T-cell (primary cell): ENCODE measurements around the gene KLHDC8A. TPM values are rescaled to one million over a fixed set of nuclear protein-coding genes. Genes with fewer than 3 reads are reported as not detected.
"Not testable (repeated sequence)": the region's sequence is repeated elsewhere in the genome, so short reads cannot be mapped to it uniquely, and the experiment has no call there.

Source experiments
- ATAC-seq, 4 experiments: fragments of 200-7000 bp in 3 of 4; fragments of 150-1000 bp in 1 of 4; cut with Tn5 transposase; replicated peaks in 1 of 4; 1 replicate in 3 of 4; 2 replicates in 1 of 4; pipeline ENCODE4 v1.10.0; 2021; ENCODE audit warnings: moderate library complexity in 3 of 4, mild to moderate bottlenecking in 2 of 4, moderate number of reproducible peaks in 1 of 4
- CTCF ChIA-PET, 2 donors: fragments of 300-600 bp; sonication (Branson Sonifier 250); formaldehyde crosslinking; loops; one replicate each; lab custom pipeline; 2022; ENCODE audit warnings: antibody characterized with exemption in 2 of 2; lab: Charles Lee
- POLR2A ChIA-PET, 2 donors: fragments of 300-600 bp; sonication (Branson Sonifier 250); formaldehyde crosslinking; loops; one replicate each; lab custom pipeline; 2022; ENCODE audit warnings: antibody characterized with exemption in 2 of 2; lab: Charles Lee
- DNase-seq, 35 experiments: peaks; one replicate each; pipeline versions ENCODE4 v3.0.0 to v3.0.0-alpha.2; 2013 to 2023
- H3K27ac ChIP-seq: one replicate; pipeline ENCODE4 v1.5.1; 2013; ENCODE audit warnings: low read length
- H3K27me3 ChIP-seq, 2 experiments: replicated peaks in 1 of 2; 1 replicate in 1 of 2; 2 replicates in 1 of 2; pipeline versions ENCODE4 v1.6.1 to v1.7.0; 2013; ENCODE audit warnings: low read length in 1 of 2, mixed read lengths in 1 of 2; ENCODE audit not compliant: control insufficient read depth in 2 of 2, insufficient read depth in 2 of 2; ENCODE audit errors: extremely low read depth in 1 of 2
- H3K36me3 ChIP-seq, 2 donors: 1 replicate in 1 of 2; 2 replicates in 1 of 2; pipeline versions ENCODE4 v1.6.1 to v1.7.0; 2013; ENCODE audit warnings: low read length in 1 of 2; ENCODE audit not compliant: control insufficient read depth in 2 of 2, insufficient read depth in 1 of 2; ENCODE audit errors: extremely low read depth in 1 of 2
- H3K4me1 ChIP-seq, 2 experiments: 1 replicate in 1 of 2; 2 replicates in 1 of 2; pipeline versions ENCODE4 v1.6.1 to v1.7.0; 2013; ENCODE audit warnings: low read length in 2 of 2, mixed read lengths in 1 of 2; ENCODE audit not compliant: insufficient read depth in 2 of 2, control insufficient read depth in 1 of 2; ENCODE audit errors: extremely low read depth in 1 of 2
- H3K4me3 ChIP-seq, 2 donors: 1 replicate in 1 of 2; 2 replicates in 1 of 2; pipeline versions ENCODE4 v1.5.1 to v1.7.0; 2013; ENCODE audit warnings: mild to moderate bottlenecking in 2 of 2, low read length in 1 of 2, moderate library complexity in 1 of 2; ENCODE audit not compliant: control insufficient read depth in 1 of 2; ENCODE audit errors: extremely low read depth in 1 of 2
- H3K9me3 ChIP-seq: 2 replicates; pipeline ENCODE4 v1.7.0; 2013
- H3K27ac Mint-ChIP-seq, 2 donors: one replicate each; pipeline ENCODE4 v1.8.0; 2020 to 2021; ENCODE audit warnings: mild to moderate bottlenecking in 2 of 2, mixed read lengths in 2 of 2
- H3K27me3 Mint-ChIP-seq, 2 donors: one replicate each; pipeline ENCODE4 v1.8.0; 2021 to 2022; ENCODE audit warnings: mixed read lengths in 2 of 2
- H3K36me3 Mint-ChIP-seq: one replicate; pipeline ENCODE4 v1.8.0; 2021; ENCODE audit warnings: mixed read lengths
- H3K4me1 Mint-ChIP-seq, 3 donors: one replicate each; pipeline ENCODE4 v1.8.0; 2020 to 2022; ENCODE audit warnings: mixed read lengths in 3 of 3, mild to moderate bottlenecking in 1 of 3
- H3K4me3 Mint-ChIP-seq, 3 donors: one replicate each; pipeline ENCODE4 v1.8.0; 2020 to 2022; ENCODE audit warnings: mild to moderate bottlenecking in 3 of 3, mixed read lengths in 3 of 3, moderate library complexity in 3 of 3
- H3K9me3 Mint-ChIP-seq, 3 donors: one replicate each; pipeline ENCODE4 v1.8.0; 2020 to 2022; ENCODE audit warnings: mixed read lengths in 3 of 3
- WGBS: methylation state at CpG from one replicate; pipeline ENCODE4 v1.1.5; 2013; ENCODE audit warnings: missing lambda C conversion rate; ENCODE audit not compliant: insufficient coverage; 5-methylcytosine and 5-hydroxymethylcytosine counted together
- total RNA-seq, 35 experiments: library from RNA in 6 of 35; stranded (reverse) in 6 of 35; fragments of 120-200 nt in 1 of 35; gene quantifications; one replicate each; pipeline versions ENCODE4 v1.2.1 to v1.2.4 and lab custom pipeline; 2013 to 2026

Gene KLHDC8A
- total RNA-seq: under 1 TPM in 1 of 5 donors, not detected in 4; 0.30 TPM
- not detected for total RNA-seq (2013)
- 0 to 0.21 (median 0) reads per million in 29 experiments for total RNA-seq (lab: John Stamatoyannopoulos, UW)

DNA sequence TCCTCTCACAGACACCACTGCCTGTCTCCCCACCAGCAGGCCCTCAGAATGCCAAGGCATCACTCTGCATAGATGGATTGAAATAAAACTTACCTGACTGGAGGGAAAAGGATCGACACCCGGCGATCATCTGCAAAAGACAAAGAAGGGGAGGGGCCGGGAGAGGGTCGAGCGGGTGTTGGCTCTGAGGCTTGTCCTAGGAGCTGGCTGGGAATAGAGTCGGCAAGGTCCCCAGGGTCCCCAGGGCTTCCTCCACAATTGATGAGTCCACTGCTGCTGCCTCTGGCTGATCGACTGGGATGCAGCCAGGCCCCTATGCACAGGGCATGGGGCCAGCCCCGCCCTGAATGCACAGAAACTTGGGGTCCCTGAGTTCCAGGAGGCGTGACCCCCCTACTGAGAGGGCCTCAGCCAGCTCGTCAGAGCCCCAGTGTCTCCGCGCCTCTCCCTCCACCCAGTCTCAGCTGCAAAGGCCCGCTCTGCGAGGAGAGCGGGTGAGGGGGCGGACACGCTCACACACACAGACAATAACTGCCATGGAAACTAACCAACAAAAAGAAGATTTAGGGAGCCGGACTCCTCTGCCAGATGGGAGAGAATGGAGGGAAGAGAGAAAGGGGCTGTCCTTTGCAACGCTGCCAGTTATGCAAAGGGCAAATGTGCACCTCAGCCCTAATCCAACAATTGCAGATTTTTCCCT is at the start of gene KLHDC8A:
Gene KLHDC8A, minus strand, starts transcription at position 483 of the 700 bp plus-strand sequence. CDS start 13,318 bp downstream, outside the sequence.
- Mint-ChIP-seq H3K36me3 (no peaks in the 10 kb centered on the region), H3K27ac (no peak within 1 kb of the TSS), H3K27me3 (peaks cover 8 to 28% of the 10 kb centered on the region in 2 donors), H3K4me1 (peaks cover 0 to 2% (median 0%) of the 10 kb centered on the region in 3 donors), H3K4me3 (no peak within 1 kb of the TSS), H3K9me3 (no peaks in the 10 kb centered on the region)
- H3K4me3 ChIP-seq: no peak within 1 kb of the TSS
- no peak for ATAC-seq
- H3K9me3 ChIP-seq: no peaks in the 10 kb centered on the region
- no peak for DNase-seq
- H3K27ac ChIP-seq: no peak within 1 kb of the TSS
- H3K27me3 ChIP-seq: peaks cover 3 to 22% of the 10 kb centered on the region in 2 experiments
- H3K36me3 ChIP-seq: no peaks in the 10 kb centered on the region
- WGBS: 82% methylated on average over 8 of the region's 20 CpGs
- H3K4me1 ChIP-seq: no peaks in the 10 kb centered on the region
- ChIA-PET POLR2A (no interaction called here), CTCF (interaction anchor here in 1 of 2 donors (1.1 kb wide), 1 partner anchor 128 kb away, joined by 3 read pairs; no protein-coding TSS in a partner anchor)

GRCh38 chr1:205406252-205406651 is 49.5 kb upstream of the KLHDC8A start:
- Mint-ChIP-seq H3K27me3 (peaks cover 8 to 15% of the 10 kb centered on the region in 2 donors), H3K4me1 (peaks cover 12 to 20% (median 15%) of the 10 kb centered on the region in 3 donors), H3K4me3 (peak overlapping the region in 1 of 3 donors; percentile 12)
- H3K4me3 ChIP-seq, H3K36me3 ChIP-seq, H3K36me3 Mint-ChIP-seq, H3K9me3 Mint-ChIP-seq, H3K27ac ChIP-seq, ATAC-seq, H3K27me3 ChIP-seq, H3K27ac Mint-ChIP-seq, POLR2A ChIA-PET, H3K9me3 ChIP-seq, H3K4me1 ChIP-seq: not testable (repeated sequence)
- CTCF ChIA-PET: interaction anchor here in 1 of 2 donors (0.6 to 0.7 kb wide), 2 partner anchors 52 to 109 kb away, joined by 4 to 5 read pairs; no protein-coding TSS in a partner anchor
- peak in 4 of 35 experiments; percentile 4 to 14 (median 10) for DNase-seq
- 82% methylated on average over 5 of the region's 12 CpGs for WGBS

- H3K4me3 ChIP-seq, H3K4me1 ChIP-seq, ATAC-seq, H3K27me3 ChIP-seq, POLR2A ChIA-PET, H3K27me3 Mint-ChIP-seq, H3K36me3 Mint-ChIP-seq, H3K27ac Mint-ChIP-seq, H3K36me3 ChIP-seq, H3K4me3 Mint-ChIP-seq, DNase-seq, H3K9me3 Mint-ChIP-seq, H3K27ac ChIP-seq, H3K9me3 ChIP-seq, CTCF ChIA-PET: not testable (repeated sequence)
- H3K4me1 Mint-ChIP-seq: peaks cover 5 to 20% (median 15%) of the 10 kb centered on the region in 3 donors
- no CpG with 5 or more reads among the region's 3 CpGs for WGBS
These were observed 47.8 kb upstream of the KLHDC8A start for GRCh38 chr1:205404484-205404883.

DNA sequence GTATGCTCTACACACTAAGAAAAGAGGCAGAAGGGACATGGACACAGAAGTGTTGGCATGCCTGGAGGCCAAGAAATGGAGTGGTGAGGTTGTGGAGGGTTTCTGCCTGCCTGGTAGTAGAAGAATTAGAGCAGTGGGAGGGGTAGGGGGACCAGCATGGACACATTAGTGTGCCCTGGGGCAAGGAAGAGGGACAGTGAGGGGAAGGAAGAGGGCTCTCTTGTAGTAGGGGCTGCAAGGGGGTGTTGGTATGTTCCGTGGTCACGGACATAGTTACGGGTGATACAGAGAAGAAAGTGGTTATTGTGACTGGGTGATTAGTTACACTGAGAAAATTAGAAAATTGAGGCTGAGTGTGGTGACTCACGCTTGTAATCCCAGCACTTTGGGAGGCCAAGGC is 41.9 kb upstream of the KLHDC8A start:
- Histone ChIP-seq H3K4me3 (no peak overlapping the region), H3K27me3 (peaks cover 5 to 7% of the 10 kb centered on the region in 2 experiments), H3K9me3 (no peaks in the 10 kb centered on the region), H3K27ac (no peak overlapping the region), H3K4me1 (no peaks in the 10 kb centered on the region), H3K36me3 (no peaks in the 10 kb centered on the region)
- Mint-ChIP-seq H3K36me3 (no peaks in the 10 kb centered on the region), H3K4me1 (peaks cover 0 to 5% (median 5%) of the 10 kb centered on the region in 3 donors), H3K9me3 (no peaks in the 10 kb centered on the region), H3K4me3 (no peak overlapping the region), H3K27ac (no peak overlapping the region), H3K27me3 (peaks cover 5 to 7% of the 10 kb centered on the region in 2 donors)
- ATAC-seq (no peak), DNase-seq (no peak)
- CTCF ChIA-PET: interaction anchor here (0.7 to 1.3 kb wide), 2 partner anchors 126 to 260 kb away, joined by 3 to 4 read pairs; no protein-coding TSS in a partner anchor
- 100% methylated on average over 3 of the region's 4 CpGs for WGBS
- POLR2A ChIA-PET: no interaction called here

DNA sequence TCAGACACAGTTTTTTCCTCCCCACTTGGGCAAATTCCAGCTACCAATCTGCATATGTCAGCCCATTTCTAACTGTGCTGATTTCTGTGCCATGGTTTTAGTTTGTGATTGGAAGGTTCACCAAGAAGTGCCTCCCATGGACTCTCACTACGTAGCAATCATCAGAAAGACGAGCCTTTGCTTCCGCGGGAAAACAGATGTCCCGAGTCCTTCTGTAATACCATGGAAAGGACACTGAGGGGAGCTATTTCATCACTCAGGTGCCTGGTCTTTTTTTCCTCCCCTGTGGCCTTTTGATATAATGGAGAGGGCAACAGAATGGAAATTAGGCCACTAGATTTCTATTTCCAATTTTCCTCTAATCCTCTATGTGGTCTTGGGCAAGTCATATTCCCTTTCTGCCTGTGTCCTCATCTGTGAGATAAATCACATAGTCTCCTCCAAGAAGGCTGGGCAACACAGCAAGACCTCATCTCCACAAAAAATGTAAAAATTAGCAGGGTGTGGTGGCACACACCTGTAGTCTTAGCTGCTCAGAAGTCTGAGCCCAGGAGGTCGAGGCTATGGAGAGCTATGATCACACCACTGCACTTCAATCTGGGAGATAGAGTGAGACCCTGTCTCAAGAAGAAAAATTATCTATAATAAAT is 40.4 kb upstream of the KLHDC8A start:
- POLR2A ChIA-PET: interaction anchor here (0.6 to 0.9 kb wide), 2 partner anchors 89 to 407 kb away, joined by 3 read pairs; no protein-coding TSS in a partner anchor
- H3K27ac Mint-ChIP-seq: no peak overlapping the region
- CTCF ChIA-PET: interaction anchor here (0.5 to 3.5 kb wide), 12 partner anchors 16 to 261 kb away, joined by 3 to 59 read pairs (median 6); no protein-coding TSS in a partner anchor
- no peaks in the 10 kb centered on the region for H3K9me3 Mint-ChIP-seq
- H3K27me3 Mint-ChIP-seq: peaks cover 5 to 19% of the 10 kb centered on the region in 2 donors
- H3K36me3 ChIP-seq: no peaks in the 10 kb centered on the region
- H3K4me3 ChIP-seq: no peak overlapping the region
- no peak overlapping the region for H3K4me3 Mint-ChIP-seq
- no peaks in the 10 kb centered on the region for H3K9me3 ChIP-seq
- WGBS: 0% methylated on average over 2 of the region's 6 CpGs
- peak in 2 of 4 experiments; percentile 45 to 55 for ATAC-seq
- H3K27me3 ChIP-seq: peaks cover 5 to 7% of the 10 kb centered on the region in 2 experiments
- H3K36me3 Mint-ChIP-seq: no peaks in the 10 kb centered on the region
- no peaks in the 10 kb centered on the region for H3K4me1 ChIP-seq
- H3K4me1 Mint-ChIP-seq: peaks cover 0 to 5% (median 5%) of the 10 kb centered on the region in 3 donors
- H3K27ac ChIP-seq: no peak overlapping the region
- DNase-seq: peak in 13 of 35 experiments; percentile 1 to 66 (median 10)

GRCh38 chr1:205395616-205396015 is 38.9 kb upstream of the KLHDC8A start:
- Histone ChIP-seq H3K27ac (no peak overlapping the region), H3K4me1 (no peaks in the 10 kb centered on the region), H3K27me3 (peaks cover 5 to 13% of the 10 kb centered on the region in 2 experiments), H3K9me3 (no peaks in the 10 kb centered on the region), H3K4me3 (no peak overlapping the region), H3K36me3 (no peaks in the 10 kb centered on the region)
- Mint-ChIP-seq H3K36me3 (no peaks in the 10 kb centered on the region), H3K9me3 (no peaks in the 10 kb centered on the region), H3K4me3 (no peak overlapping the region), H3K27ac (no peak overlapping the region), H3K4me1 (peaks cover 0 to 5% (median 5%) of the 10 kb centered on the region in 3 donors), H3K27me3 (peaks cover 12 to 23% of the 10 kb centered on the region in 2 donors)
- ATAC-seq (no peak), DNase-seq (no peak)
- 60% methylated on average over 1 of the region's 3 CpGs for WGBS
- ChIA-PET CTCF (interaction anchor here (0.5 to 3.5 kb wide), 7 partner anchors 29 to 489 kb away, joined by 3 to 59 read pairs (median 4); no protein-coding TSS in a partner anchor), POLR2A (interaction anchor here in 1 of 2 donors (0.6 kb wide), 1 partner anchor 13 kb away, joined by 5 read pairs; no protein-coding TSS in a partner anchor)
